DMS114 treated with DMSO at 0.1 percent for 48 hours (cell line): ENCODE data around the gene GRB2.

Experiments
- DNase-seq: peaks from one replicate; lab custom pipeline; 2025; ENCODE audit not compliant: unreplicated experiment; lab: John Stamatoyannopoulos, UW

Gene GRB2

GRCh38 chr17:75414488-75414887 is 9.0 kb upstream of the GRB2 start:
- DNase-seq: no peak

GRCh38 chr17:75412455-75413317 is 7.2 kb upstream of the GRB2 start:
- peak; percentile 47 for DNase-seq

DNA sequence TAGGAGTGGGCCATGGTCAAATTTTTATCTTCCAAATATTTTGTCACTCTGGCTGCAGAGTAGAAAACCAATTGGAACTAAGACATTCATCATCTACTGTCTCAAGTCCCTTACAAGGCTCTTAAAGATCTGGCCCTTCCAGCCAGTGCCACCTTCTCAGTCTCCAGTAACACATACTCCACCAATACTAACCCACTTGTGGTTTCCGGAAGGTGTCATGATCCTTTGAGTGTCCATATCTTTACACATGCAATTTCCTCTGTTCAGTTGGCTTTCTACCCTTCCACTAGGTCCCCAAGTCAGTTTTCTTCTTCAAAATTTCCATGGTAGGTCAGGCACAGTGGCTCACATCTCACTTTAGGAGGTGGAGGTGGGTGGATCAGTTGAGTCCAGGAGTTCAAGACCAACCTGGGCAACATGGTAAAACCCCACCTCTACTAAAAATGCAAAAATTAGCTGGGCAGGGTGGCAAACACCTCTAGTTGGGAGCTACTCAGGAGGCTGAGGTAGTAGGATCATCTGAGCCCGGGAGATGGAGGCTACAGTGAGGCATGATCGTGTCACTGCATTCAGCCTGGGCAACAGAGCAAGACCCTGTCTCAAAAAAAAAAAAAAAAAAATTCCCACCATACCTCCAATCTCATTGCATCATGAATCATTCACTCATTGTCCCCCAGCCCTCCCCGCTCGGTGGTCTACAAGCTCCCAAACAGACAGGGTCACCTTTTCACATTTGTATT is 6.0 kb upstream of the GRB2 start:
- DNase-seq: no peak

DNA sequence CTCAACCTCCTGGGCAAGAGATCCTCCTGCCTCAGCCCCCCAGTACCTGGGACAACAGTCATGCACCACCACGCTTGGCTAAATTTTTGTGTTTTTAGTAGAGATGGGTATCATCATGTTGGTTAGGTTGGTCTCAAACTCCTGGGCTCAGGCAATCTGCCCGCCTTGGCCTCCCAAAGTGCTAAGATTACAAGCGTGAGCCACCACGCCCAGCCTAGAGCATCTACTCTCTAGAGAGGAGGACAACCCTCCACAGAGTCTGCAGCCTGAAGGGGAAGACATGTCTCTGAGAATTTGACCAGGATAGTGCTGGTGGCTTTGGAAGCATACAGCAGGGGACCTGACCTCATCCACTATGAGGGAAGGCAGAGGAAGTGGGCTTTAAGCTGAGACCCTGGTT is 4.7 kb upstream of the GRB2 start:
- DNase-seq: no peak

- no peak for DNase-seq
Measured at GRCh38 chr17:75407655-75408352, 2.3 kb upstream of the GRB2 start.

- DNase-seq: no peak
Measured at GRCh38 chr17:75406222-75406615, 741 bp upstream of the GRB2 start.

- DNase-seq: peak; percentile 24
Measured at GRCh38 chr17:75404731-75405364, 630 bp downstream of the GRB2 start.

DNA sequence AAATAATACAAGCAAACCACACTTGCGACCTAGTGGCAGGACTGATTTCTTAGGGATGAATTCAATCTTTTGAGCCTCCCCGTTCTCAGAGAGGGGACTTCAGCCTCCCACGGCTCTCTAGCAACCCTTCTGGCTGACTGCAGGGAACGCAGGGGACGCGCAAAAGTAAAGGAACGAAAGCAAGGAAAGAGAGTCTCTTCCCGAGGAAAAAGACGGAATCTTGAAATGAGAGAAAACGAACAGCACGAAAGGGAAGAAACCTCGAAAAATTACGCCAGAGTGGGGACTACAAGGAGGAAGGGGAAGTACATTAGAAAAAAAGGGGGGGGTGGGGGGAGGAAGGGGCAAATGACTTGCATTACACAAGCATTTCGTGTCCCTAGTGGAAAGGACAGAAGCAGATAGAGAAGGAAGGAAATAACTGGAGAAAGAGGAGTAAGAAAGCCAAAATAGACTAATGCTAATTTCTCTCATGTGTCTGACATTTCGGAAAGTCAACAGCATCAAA is 1.2 kb downstream of the GRB2 start:
- peak; percentile 83 for DNase-seq

GRCh38 chr17:75403131-75403530 is 2.3 kb downstream of the GRB2 start:
- no peak for DNase-seq

GRCh38 chr17:75402026-75402425 is 3.5 kb downstream of the GRB2 start:
- DNase-seq: no peak

DNA sequence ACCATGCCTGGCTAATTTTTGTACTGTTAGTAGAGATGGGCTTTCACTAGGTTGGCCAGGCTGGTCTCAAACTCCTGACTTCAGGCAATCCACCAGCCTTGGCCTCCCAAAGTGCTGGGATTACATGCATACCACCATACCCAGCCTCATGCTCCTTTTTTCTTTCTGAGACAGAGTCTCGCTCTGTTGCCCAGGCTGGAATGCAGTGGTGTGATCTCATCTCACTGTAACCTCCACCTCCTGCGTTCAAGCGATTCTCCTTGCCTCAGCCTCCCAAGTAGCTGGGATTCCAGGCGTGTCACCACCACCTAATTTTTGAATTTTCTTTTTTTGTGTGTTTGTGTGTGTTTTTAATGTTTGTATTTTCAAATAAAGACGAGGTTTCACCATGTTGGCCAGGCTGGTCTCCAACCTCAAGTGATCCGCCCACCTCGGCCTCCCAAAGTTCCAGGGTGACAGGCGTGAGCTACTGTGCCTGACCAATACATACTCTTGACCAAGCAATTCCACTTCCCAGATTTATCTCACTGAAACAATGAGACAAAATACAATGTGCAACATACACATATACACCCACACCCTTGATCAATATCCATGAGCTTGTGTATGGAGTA is 5.0 kb downstream of the GRB2 start:
- DNase-seq: no peak

GRCh38 chr17:75398279-75398678 is 7.2 kb downstream of the GRB2 start:
- no peak for DNase-seq

- DNase-seq: no peak
Measured at GRCh38 chr17:75397217-75397616, 8.3 kb downstream of the GRB2 start.

GRCh38 chr17:75396796-75397195 is 8.7 kb downstream of the GRB2 start:
- no peak for DNase-seq

DNA sequence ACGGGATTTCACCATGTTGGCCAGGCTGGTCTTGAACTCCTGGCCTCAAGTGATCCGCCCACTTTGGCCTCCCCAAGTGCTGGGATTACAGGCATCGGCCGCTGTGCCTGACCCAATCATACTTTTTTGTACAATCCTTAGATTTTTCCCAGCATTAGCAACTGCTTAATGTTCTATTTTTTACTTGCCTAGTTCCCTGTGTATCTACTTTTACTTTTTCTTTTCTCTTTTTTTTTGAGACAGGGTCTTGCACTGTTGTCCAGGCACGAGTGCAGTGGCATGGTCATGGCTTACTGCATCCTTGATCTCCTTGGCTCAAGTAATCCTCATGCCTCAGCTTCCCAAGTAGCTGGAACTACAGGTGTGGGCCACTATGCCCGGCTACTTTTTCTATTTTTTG is 9.5 kb downstream of the GRB2 start:
- no peak for DNase-seq

DNA sequence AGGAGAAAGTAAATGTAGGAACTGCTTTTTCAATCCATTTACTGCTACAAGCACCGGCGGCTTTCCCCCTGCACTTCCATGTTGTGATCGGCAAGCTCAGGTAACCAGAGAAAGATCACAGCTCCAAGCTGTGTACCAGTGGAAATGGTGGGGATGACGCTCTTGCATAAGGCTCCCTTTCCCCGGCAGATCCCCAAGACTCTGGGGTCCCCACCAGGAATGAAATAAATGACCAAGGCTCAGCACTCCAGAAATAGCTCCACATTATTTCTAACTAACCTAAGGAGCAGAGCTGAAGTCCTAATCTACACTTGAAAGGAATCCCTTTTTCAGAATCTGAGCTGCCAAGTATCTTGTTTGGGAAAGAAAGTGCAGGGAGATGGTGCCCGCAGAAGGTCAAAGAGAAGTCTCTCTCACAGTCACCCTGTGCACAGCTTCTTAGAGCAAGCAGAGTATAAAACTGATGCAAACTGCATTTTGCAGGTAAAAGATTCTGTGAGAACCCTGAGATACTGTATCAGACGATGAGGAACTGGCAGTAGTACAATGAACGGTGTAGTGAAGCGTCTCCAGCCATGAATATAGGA is 11.1 kb downstream of the GRB2 start:
- DNase-seq: no peak

DNA sequence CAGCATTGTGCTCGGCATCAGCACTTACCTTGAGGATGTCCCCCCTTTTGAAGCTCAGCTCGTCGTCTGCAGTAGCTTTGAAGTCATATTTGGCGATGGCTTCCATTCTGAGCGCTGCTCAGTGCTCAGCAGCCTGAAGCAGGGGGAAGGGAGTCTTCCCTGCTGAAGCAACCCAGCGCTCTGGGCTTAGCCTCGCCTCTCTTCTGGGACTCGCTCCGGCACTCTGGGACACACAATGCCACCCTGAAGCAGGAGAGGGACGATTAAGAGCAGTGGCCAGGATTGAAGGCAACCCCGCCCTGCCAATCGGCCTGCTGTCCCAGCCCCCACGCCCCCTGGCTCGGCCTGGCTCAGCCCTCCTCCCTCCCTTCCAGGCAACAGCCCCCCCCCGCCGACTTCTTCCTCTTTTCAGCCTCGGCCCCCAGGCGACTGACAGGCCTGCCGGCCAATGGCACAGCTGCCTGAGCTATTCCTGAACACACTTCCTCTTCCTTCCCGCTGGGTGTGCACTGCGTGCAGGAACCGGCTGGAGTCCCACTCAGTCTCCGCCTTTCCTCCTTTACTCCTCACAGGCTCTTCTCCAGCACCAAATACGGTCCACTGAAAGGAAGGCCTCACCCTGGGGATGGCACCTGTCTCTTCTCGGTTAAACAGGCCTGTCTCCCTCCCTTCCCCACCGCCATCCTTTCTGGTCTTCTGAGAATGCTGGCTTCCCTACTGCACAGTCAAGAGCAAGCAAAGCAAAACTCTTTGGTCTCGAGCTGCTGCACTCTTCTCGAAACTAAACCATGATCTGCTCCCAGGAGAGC is 11.8 kb downstream of the GRB2 start:
- peak; percentile 96 for DNase-seq

DNA sequence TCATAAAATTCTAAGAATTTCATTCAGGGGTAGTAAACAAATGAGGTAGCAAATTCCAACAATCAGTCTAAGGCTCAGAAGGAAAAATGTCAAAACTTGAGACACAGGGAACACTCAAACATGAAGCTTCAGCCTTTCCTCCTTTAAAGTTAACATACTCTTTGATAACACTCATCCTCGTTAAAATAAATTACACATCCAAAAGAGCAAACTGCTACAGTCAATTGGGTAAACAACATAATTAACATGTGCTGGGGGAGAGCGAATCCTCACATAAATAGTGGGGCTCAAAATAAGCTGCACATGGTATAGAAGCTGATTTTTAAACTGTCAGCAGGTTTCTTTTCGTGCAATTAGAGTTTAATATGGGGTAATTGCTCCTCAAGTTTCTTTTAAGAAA is 12.9 kb downstream of the GRB2 start:
- no peak for DNase-seq

DNA sequence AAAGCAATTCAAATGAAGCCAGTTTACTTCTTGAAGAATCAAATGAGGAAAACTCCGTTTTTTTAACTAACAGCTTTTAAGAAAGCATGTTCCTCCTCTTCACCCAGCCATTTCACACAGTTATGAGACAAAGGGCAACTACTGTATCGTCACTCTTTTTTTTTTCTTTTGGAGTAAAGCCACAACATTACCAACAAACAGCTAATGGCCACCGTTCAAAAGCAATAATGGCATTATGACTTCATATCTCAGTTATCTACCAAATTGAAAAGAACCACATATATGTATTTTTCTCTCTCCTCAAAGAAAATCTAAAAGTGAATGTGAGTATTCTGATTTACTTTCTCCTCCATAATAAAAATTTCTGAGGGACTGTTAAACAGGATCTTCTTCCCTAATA is 14.5 kb downstream of the GRB2 start:
- DNase-seq: no peak
